ENCODE results near the gene GPHN.
A peak's percentile ranks its signal among the peaks of the same experiment; 100 is the strongest.
"Not testable (repeated sequence)": the region's sequence is repeated elsewhere in the genome, so short reads cannot be mapped to it uniquely, and the experiment has no call there.

The GPHN gene

GRCh38 chr14:66813636-66814035, 305.7 kb downstream of the GPHN start:
- no peak for DNase-seq

- no peak for DNase-seq
These were observed 307.7 kb downstream of the GPHN start for GRCh38 chr14:66815687-66816086.

- peak in 1 of 2 donors; percentile 35 for DNase-seq
These were observed 316.3 kb downstream of the GPHN start for GRCh38 chr14:66824251-66824650.

DNA sequence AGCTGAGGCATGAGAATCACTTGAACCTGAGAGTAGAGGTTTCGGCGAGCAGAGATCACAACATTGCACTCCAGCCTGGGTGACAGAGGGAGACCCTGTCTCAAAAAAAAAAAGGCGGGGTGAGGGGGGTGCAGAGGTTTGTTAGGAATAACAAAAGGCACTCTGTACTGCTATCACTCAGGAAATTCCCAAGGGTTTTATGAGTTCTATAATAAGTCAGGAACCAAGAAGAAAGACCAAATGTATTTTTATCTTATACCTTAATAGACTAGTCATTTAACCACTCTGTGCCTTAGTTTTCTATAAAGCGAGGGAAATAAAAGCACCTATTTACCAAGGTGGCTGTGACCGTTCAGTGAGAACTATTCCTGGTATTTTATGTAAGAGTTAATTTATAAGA, 319.2 kb downstream of the GPHN start:
- DNase-seq = no peak

DNA sequence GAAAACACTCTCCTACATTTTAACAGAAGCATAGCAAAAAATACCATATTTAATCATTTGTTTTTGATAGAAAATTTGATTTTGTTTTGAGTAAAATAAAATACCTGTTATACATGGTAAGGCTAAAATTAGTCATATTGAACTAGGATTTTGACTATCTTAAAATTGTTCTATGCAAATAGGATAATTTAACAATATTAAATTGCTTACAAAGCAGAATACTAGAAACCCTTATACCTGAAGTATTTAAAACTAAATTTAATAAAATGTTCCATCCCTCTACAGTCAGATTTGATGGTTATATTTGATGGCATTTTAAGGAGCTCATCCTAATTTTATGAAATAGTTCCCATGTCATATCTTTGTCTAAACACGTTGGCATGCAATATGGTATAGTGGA, 323.2 kb downstream of the GPHN start:
- no peak for DNase-seq

- DNase-seq = no peak
These were observed 325.9 kb downstream of the GPHN start for GRCh38 chr14:66833816-66834215.

GRCh38 chr14:66837436-66837835, 329.5 kb downstream of the GPHN start:
- not testable (repeated sequence) for DNase-seq

DNA sequence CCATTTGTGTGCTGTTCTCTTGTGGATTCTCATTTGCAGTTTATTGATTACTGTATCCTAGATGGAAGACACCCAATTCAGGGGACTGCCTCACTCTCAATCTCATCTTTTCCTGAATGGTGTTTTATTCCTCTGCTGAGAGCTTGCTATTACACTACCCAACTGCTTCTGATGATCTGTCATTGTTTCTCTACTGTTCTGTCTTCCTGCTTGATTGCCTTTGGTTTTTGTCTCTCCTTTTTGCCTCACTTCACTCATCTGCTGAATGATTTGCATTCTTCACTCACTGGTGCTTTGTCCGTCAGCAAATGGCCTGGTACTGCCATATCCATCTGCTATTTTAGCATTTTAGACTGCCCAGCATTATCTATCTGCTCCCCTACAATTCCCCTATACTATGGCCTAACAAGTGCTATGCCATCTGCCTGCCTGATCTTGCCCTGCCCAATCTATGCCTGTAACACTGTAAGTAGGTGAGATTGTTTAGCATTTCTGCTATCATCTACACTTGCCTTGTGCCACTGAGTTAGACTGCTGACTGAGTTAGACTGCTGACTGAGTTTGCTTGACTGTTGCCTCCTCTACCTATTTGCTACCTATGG, 335.1 kb downstream of the GPHN start:
- DNase-seq = no peak

GRCh38 chr14:66850258-66850888, 342.4 kb downstream of the GPHN start:
- no peak for DNase-seq

DNA sequence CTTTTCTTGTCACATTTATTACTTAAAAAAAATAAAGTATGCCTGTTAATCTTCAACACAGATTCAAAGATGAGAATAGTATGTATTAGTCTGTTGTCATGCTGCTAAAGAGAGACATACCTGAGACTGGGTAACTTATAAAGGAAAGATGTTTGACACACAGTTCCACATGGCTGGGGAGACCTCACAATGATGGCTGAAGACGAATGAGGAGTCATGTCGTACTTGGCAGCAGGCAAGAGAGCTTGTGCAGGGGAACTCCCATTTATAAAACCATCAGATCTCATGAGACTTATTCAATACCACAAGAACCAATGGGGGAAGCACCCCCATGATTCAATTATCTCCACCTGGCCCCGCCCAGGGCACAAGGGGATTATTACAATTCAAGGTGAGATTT, 345.4 kb downstream of the GPHN start:
- DNase-seq = no peak

DNA sequence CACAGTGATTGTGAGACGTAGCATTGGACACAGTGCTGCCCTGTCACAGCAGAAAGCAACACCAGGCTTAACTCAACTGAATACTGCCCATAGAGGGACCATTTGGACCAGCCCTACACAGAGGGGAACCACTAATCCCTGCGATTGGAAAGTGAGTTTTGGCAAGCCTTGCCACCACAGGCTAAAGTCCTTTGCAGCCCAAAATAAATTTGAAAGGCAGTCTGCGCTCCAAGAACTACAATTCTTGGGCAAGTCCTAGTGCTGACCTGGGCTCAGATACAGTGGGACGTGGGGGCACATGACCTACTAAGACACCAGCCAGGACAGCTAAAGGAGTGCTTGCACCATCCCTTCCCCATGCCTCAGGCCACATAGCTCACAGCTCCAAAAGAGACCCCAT, 349.9 kb downstream of the GPHN start:
- DNase-seq = no peak

GRCh38 chr14:66859063-66859671, 351.2 kb downstream of the GPHN start:
- DNase-seq = no peak

DNA sequence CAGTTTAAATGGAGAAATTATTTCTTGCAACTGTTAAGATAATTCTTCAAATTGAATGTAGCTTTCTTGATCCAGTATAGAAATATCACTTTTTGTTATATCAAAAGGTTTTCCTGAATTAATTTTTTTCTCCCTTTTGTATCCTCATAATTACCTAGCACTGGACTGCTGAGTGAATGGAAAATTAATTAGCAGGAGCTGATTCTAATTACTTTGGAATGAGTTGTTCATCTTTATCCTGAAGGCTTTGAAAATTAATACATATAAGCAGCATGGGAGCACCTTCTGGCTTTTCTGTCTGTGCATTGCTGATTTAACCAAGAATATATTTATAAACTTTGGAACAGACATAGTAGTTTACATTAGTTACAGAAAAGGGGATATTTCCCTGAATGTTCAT, 373.6 kb downstream of the GPHN start:
- DNase-seq = no peak

GRCh38 chr14:66884149-66884548, 376.2 kb downstream of the GPHN start:
- no peak for DNase-seq

DNA sequence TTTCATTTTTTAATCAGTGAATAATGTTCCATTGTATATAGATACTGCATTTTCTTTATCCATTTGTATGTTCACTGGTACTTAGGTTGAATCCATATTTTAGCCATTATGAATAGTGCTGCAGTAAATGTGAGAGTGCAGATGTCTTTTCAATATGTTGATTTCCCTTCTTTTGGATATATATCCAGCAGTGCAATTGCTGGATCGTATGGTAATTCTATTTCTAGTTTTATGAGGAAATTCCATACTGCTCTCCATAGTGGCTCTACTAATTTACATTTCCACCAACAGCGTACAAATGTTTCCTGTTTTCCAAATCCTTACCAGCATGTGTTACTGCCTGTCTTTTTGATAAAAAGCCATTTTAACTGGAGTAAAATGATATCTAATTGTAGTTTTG, 392.8 kb downstream of the GPHN start:
- peak in 1 of 2 donors; percentile 5 for DNase-seq

DNA sequence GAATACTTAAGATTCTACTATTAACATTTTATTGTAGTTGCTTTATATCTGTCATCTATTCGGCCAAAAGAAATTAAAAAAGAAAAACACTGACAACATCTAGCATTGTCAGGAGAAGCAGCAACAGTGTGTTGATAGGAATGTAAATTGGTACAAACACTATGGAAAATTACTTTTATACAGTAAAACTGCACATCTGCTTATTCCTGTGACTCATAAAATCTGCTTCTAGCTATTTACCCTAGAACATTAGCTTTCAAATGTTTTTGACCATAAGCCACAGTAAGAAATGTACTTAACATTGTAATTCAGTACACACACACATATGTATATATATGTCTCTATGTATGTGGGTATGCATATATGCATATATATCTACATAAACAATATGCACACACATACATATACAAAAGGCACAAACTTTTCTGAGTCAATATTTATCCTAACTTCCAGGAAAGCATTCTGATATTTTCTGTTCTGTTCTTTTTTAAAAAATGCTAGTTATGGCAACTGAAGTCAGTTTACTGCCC, 402.4 kb downstream of the GPHN start:
- no peak for DNase-seq

- no peak for DNase-seq
These were observed 408.5 kb downstream of the GPHN start for GRCh38 chr14:66916421-66916820.

GRCh38 chr14:66918527-66918926, 410.6 kb downstream of the GPHN start:
- DNase-seq = no peak

- DNase-seq = no peak
These were observed 412.2 kb downstream of the GPHN start for GRCh38 chr14:66920196-66920595.

DNA sequence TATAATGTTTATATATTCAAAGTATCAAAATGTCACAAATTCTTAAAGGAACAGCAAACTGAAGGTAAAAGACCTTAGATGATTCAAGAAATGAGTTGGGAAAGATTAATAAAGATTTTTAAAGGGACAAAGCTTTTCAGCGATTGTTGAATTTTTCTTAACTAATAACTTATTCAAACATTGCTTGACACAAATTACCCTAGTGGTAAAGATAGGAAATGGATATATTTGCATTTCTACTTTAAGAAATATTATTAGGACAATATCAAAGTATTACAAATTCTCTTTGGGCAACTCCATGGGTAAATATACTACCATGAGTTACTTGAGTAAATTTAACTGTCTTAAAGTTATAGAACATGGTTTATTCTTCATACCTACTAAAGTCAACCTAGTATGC, 415.3 kb downstream of the GPHN start:
- no peak for DNase-seq

GRCh38 chr14:66939409-66939808, 431.5 kb downstream of the GPHN start:
- no peak for DNase-seq

DNA sequence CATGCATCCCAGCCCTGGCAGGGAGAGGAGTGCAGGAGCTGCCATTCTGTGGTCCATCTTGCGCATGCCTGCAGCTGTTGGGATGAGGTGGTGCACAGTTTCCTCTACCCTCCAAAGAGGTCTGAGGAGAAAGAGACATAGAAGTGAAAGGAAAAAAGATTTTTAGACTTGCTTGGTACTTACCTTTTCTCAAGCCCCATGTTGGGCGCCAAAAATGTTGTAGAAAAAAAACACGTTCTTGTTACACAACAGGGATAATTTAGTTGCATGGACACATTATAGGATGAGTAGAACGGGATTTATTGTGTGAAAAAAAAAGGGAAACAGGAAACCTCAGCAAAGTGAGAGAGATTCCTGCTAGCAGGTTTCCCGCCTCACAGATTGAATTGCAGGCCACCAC, 436.9 kb downstream of the GPHN start:
- DNase-seq = no peak

GRCh38 chr14:66955159-66955558, 447.2 kb downstream of the GPHN start:
- DNase-seq = no peak

- no peak for DNase-seq
These were observed 451.6 kb downstream of the GPHN start for GRCh38 chr14:66959437-66960050.

Data from hippocampal formation (tissue), 2 donors.